Skin of body (tissue), 2 donors: ENCODE results near the gene CBFA2T2. TPM values are rescaled to one million over a fixed set of nuclear protein-coding genes. Genes with fewer than 3 reads are reported as not detected.

Experiments used
- DNase-seq: peaks from one replicate; lab custom pipeline; 2025; lab: John Stamatoyannopoulos, UW
- total RNA-seq: library from RNA; depleted of rRNA; stranded (reverse); fragments of >200 nt; gene quantifications from one replicate; pipeline ENCODE4 v1.2.3, GENCODE V29; 2014

Gene CBFA2T2
- total RNA-seq, 1 donor from 2014 or later: 14.4 TPM

- DNase-seq: no peak
Observed at GRCh38 chr20:33676121-33676520, 186.2 kb downstream of the CBFA2T2 start.

- DNase-seq: no peak
Observed at GRCh38 chr20:33676652-33677645, 187.1 kb downstream of the CBFA2T2 start.

- peak; percentile 19 for DNase-seq
Observed at GRCh38 chr20:33677991-33678702, 188.3 kb downstream of the CBFA2T2 start.

- no peak for DNase-seq
Observed at GRCh38 chr20:33679758-33680485, 190.0 kb downstream of the CBFA2T2 start.

- DNase-seq: no peak
Observed at GRCh38 chr20:33680686-33681085, 190.8 kb downstream of the CBFA2T2 start.

- no peak for DNase-seq
Observed at GRCh38 chr20:33681288-33681687, 191.4 kb downstream of the CBFA2T2 start.

- DNase-seq: no peak
Observed at GRCh38 chr20:33681728-33682353, 191.9 kb downstream of the CBFA2T2 start.

- no peak for DNase-seq
Observed at GRCh38 chr20:33684533-33685327, 194.8 kb downstream of the CBFA2T2 start.

- no peak for DNase-seq
Observed at GRCh38 chr20:33685328-33686099, 195.6 kb downstream of the CBFA2T2 start.

GRCh38 chr20:33686100-33686983 lies 196.4 kb downstream of the CBFA2T2 start, which contains the start of gene E2F1:
E2F1 (minus strand) TSS chr20:33686385; CDS start chr20:33686264, 121 bp downstream.
- DNase-seq: peak; percentile 81

GRCh38 chr20:33686984-33687366 lies 197.1 kb downstream of the CBFA2T2 start:
- DNase-seq: no peak

GRCh38 chr20:33687370-33687915 lies 197.5 kb downstream of the CBFA2T2 start:
- no peak for DNase-seq

- DNase-seq: no peak
Observed at GRCh38 chr20:33687993-33688937, 198.4 kb downstream of the CBFA2T2 start.

GRCh38 chr20:33688938-33689424 lies 199.1 kb downstream of the CBFA2T2 start:
- DNase-seq: no peak

GRCh38 chr20:33689493-33689892 lies 199.6 kb downstream of the CBFA2T2 start:
- DNase-seq: no peak

GRCh38 chr20:33689973-33690372 lies 200.1 kb downstream of the CBFA2T2 start:
- no peak for DNase-seq

- no peak for DNase-seq
Observed at GRCh38 chr20:33693289-33693688, 203.4 kb downstream of the CBFA2T2 start.
